HG03565 (cell line): ENCODE measurements around the gene KLHL1.

ENCODE experiments used
- ATAC-seq: cut with Tn5 transposase; IDR thresholded peaks from one replicate; pipeline ENCODE4 v1.9.1; 2021; ENCODE audit warnings: mild to moderate bottlenecking, moderate library complexity; ENCODE audit not compliant: unreplicated experiment

Gene KLHL1

DNA sequence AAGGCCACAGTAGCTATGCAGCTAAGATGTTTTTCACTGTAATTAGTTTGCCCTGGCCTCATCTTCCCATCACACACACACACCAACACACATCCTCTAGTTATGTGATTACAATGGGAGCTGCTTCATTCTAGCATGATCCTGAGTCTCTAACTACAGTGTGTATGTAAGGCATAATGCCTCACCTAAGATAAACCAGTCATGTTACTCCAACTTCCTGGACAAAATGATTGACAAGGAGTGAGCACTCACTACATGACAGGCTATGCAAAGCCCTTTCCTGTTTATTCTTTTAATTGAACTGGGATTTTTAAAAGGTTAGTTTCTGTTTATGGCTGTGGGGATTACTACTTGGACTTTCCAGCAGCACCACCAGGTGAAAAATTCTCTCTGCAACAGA is 401.4 kb downstream of the KLHL1 start:
- ATAC-seq: no peak

- no peak for ATAC-seq
Observed at GRCh38 chr13:69704311-69704710, 403.9 kb downstream of the KLHL1 start.

- no peak for ATAC-seq
Observed at GRCh38 chr13:69690999-69691398, 417.3 kb downstream of the KLHL1 start.

DNA sequence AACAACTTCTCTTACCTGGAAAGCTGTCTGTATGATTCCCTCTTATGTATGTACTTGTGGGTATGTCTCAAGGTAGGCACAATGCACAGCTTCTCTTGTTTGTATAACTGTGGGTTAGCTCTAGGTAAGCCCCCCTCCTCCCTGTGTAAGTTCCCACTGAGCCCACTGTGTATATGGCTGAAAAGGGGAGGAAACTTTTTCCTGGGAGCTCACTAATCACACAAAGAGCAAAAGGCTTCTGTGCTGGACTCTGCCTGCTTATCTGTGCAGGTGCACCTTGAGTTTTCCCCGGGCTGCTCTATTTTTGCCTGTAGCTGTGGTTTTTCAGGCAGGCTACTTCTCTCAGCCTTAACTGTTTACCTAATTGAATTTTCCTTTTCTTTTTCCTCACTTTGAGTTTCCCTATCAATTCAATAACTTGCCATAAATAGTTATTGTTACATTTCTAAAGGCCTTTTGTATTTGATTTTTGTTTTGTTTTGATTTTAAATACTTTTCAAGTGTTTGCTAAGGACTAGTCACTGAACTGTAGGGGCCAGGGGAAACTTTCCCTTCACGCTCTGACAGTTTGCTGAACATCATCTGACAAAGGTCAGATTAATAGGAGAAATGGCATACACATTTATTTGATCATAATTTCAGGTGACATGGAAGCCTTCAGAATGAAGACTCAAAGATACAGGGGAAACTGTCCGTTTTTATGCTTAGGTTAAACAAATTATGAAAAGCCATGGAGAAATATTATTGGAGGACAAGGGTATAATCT is 424.1 kb downstream of the KLHL1 start:
- peak; percentile 63 for ATAC-seq

DNA sequence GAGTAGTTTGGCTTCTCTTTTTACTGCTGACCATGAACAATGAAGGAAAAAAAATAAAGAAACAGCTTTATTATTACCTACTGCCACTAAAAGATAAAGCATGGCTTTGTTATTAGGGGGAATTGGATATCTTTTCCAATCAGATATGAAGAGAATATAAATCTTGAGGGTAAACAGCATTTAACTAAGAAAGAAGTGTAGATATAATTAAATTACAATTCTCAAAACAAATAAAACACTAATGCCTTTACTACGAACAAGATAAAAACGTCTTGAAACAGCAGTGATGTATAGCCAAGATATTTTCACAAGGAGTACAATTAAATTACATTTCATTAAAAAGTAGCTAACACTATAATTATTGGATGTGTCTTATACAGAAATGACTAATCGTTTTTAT is 426.5 kb downstream of the KLHL1 start:
- no peak for ATAC-seq

DNA sequence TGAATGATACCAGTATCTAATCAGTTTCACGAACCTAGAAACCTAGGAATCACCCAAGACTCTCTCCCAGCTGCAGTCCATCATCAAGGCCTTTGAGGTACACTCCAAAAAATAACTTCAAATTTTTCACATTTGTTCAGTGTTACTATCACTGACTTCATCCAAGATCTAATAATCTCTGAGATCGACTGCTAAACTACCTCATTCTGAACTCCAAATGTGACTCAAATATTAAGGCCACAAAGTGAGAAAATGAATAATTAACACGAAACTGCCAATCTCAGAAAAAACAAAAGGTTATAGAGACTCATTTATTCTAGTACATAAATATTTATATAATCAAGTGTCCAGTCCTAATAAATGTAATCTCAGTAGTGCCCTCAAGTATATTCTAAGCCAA is 430.9 kb downstream of the KLHL1 start:
- ATAC-seq: no peak

GRCh38 chr13:69676286-69676685 is 432.0 kb downstream of the KLHL1 start:
- no peak for ATAC-seq

- ATAC-seq: no peak
Observed at GRCh38 chr13:69660155-69660554, 448.1 kb downstream of the KLHL1 start.

DNA sequence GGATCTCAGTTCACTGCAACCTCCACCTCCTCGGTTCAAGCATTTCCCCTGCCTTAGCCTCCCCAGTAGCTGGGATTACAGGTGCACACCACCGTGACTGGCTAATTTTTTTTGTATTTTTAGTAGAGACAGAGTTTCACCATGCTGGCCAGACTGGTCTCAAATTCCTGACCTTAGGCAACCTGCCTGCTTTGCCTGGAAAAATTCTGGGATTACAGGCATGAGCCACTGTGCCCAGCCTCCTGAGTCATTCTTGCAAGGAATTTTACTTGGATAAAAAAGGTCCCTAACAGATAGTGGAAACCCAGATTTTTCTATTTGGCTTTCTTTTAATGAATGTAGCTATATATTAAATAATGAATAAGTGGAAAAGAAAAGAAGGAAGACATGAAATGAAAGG is 450.6 kb downstream of the KLHL1 start:
- ATAC-seq: no peak

- ATAC-seq: no peak
Observed at GRCh38 chr13:69654392-69654791, 453.9 kb downstream of the KLHL1 start.
